ENCODE data around the gene AGFG1.

DNA sequence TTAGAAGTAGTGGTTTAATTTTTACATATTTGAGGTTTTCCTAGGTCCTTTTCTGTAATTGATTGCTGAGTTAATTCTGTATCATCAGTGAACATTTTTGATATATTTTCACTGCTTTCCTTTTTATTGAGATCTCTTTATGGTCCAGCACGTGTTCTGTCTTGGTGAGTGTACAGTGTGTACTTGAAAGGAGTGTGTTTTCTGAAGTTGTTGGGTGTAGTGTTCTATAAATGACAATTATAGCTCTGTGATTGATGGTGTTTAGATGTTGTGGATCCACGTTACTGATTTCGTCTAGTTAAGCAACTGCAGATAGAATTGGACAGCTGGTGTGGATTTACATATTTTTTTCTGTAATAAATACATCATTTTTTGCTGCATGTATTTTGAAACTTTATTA is 32.7 kb downstream of the AGFG1 start:
- TF ChIP-seq POLR2A (IDR thresholded peaks at IDR 0.05; ENCODE audit: borderline replicate concordance, extremely low read depth, insufficient read depth, insufficient read length) (no peak), YY1 (IDR thresholded peaks at IDR 0.05; ENCODE audit: extremely low read depth, insufficient replicate concordance, low read depth, low read length) (no peak), EZH2phosphoT487 (IDR thresholded peaks at IDR 0.05; ENCODE audit: borderline replicate concordance) (no peak), EZH2 (IDR thresholded peaks at IDR 0.05) (no peak), SIN3A (IDR thresholded peaks at IDR 0.05; ENCODE audit: low read depth) (no peak), POLR2AphosphoS5 (IDR thresholded peaks at IDR 0.05; ENCODE audit: low read depth, low read length) (no peak), RAD21 (IDR thresholded peaks at IDR 0.05; ENCODE audit: low read depth) (no peak)
- TF ChIP-seq, protein P1, sequence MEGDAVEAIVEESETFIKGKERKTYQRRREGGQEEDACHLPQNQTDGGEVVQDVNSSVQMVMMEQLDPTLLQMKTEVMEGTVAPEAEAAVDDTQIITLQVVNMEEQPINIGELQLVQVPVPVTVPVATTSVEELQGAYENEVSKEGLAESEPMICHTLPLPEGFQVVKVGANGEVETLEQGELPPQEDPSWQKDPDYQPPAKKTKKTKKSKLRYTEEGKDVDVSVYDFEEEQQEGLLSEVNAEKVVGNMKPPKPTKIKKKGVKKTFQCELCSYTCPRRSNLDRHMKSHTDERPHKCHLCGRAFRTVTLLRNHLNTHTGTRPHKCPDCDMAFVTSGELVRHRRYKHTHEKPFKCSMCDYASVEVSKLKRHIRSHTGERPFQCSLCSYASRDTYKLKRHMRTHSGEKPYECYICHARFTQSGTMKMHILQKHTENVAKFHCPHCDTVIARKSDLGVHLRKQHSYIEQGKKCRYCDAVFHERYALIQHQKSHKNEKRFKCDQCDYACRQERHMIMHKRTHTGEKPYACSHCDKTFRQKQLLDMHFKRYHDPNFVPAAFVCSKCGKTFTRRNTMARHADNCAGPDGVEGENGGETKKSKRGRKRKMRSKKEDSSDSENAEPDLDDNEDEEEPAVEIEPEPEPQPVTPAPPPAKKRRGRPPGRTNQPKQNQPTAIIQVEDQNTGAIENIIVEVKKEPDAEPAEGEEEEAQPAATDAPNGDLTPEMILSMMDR (IDR thresholded peaks at IDR 0.05 in 2 of 3, conservative IDR thresholded peaks at IDR 0.05 in 1 of 3; ENCODE audit: borderline replicate concordance in 1 of 3, insufficient read depth in 1 of 3, low read depth in 2 of 3, low read length in 2 of 3): no peak
- TF ChIP-seq, protein P2, sequence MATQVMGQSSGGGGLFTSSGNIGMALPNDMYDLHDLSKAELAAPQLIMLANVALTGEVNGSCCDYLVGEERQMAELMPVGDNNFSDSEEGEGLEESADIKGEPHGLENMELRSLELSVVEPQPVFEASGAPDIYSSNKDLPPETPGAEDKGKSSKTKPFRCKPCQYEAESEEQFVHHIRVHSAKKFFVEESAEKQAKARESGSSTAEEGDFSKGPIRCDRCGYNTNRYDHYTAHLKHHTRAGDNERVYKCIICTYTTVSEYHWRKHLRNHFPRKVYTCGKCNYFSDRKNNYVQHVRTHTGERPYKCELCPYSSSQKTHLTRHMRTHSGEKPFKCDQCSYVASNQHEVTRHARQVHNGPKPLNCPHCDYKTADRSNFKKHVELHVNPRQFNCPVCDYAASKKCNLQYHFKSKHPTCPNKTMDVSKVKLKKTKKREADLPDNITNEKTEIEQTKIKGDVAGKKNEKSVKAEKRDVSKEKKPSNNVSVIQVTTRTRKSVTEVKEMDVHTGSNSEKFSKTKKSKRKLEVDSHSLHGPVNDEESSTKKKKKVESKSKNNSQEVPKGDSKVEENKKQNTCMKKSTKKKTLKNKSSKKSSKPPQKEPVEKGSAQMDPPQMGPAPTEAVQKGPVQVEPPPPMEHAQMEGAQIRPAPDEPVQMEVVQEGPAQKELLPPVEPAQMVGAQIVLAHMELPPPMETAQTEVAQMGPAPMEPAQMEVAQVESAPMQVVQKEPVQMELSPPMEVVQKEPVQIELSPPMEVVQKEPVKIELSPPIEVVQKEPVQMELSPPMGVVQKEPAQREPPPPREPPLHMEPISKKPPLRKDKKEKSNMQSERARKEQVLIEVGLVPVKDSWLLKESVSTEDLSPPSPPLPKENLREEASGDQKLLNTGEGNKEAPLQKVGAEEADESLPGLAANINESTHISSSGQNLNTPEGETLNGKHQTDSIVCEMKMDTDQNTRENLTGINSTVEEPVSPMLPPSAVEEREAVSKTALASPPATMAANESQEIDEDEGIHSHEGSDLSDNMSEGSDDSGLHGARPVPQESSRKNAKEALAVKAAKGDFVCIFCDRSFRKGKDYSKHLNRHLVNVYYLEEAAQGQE (IDR thresholded peaks at IDR 0.05; ENCODE audit: low read depth): no peak
- TF ChIP-seq, protein P3, sequence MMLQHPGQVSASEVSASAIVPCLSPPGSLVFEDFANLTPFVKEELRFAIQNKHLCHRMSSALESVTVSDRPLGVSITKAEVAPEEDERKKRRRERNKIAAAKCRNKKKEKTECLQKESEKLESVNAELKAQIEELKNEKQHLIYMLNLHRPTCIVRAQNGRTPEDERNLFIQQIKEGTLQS (IDR thresholded peaks at IDR 0.05): no peak

All from HCT116 (cell line).